Right kidney (tissue), 1 donor: ENCODE results near the gene RAD9A.

ENCODE experiments used
- DNase-seq: peaks from one replicate; pipeline ENCODE4 v3.0.0-alpha.2; 2016

RAD9A gene

GRCh38 chr11:67440229-67441097, 48.7 kb downstream of the RAD9A start:
- no peak for DNase-seq

- no peak for DNase-seq
Measured at GRCh38 chr11:67441098-67441563, 49.3 kb downstream of the RAD9A start.

DNA sequence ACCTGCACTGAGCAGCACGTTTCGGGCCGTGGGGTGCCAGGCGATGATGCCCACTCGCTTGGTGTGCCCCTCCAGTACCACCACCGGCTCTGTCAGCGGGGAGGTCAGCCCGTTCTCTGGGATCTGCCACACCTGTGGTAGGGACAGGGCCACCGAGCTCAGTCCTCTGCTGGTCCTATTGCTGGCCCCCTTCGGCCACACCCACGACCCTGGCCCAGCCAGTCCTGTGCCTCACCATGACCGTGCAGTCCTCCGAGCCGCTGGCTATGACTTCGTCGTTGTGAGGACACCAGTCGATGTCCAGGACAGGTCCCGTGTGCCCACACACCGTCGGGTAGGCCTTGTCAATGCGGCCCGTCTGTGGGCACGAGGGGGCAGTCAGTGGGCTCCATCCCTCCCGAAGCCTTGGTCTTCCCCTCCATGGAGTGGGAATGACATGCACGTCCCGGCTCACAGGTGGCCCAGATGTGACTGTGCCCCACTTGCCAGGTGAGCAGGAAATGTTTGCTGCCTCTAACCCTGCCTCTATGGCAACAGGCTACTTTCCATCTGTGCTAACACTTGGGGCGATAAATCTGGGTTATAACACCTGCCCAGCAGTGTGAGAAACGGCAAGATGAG, 50.1 kb downstream of the RAD9A start:
- no peak for DNase-seq

GRCh38 chr11:67442504-67443404, 51.0 kb downstream of the RAD9A start:
- peak; percentile 45 for DNase-seq

DNA sequence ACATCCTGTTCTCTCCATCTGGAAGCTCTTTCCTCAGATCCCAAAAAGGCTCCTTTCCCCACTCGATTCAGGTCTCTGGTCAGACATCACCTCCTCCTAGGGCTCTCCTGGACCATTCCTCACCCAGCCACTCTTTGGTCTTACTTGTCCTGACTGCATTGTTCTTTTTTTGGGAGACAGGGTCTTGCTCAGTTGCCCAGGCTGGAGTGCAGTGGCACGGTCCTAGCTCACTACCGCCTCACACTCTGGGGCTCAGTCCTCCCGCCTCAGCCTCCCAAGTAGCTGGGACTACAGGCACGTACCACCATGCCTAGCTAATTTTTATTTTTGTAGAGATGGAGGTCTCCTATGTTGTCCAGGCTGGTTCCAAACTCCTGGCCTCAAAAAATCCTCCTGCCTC, 53.7 kb downstream of the RAD9A start:
- no peak for DNase-seq
